B cell (primary cell): ENCODE measurements around the gene ITGB4. TPM values are rescaled to one million over a fixed set of nuclear protein-coding genes. Genes with fewer than 3 reads are reported as not detected.

Experiments
- ATAC-seq: fragments of 200-7000 bp; cut with Tn5 transposase; one replicate; pipeline ENCODE4 v1.10.0; 2021; ENCODE audit warnings: low read depth, mild to moderate bottlenecking, moderate number of reproducible peaks, moderate library complexity
- CTCF ChIA-PET: fragments of 350-600 bp; sonication (Branson Sonifier 250); formaldehyde crosslinking; loops from one replicate; lab custom pipeline; 2021; ENCODE audit warnings: antibody characterized with exemption, inconsistent platforms; lab: Charles Lee
- POLR2A ChIA-PET: fragments of 350-600 bp; sonication (Branson Sonifier 250); formaldehyde crosslinking; loops from one replicate; lab custom pipeline; 2021; ENCODE audit warnings: antibody characterized with exemption; lab: Charles Lee
- DNase-seq: peaks from one replicate; pipeline ENCODE4 v3.0.0; 2013
- H2AFZ ChIP-seq: 2 replicates; pipeline ENCODE4 v1.6.1; 2012; ENCODE audit warnings: mild to moderate bottlenecking, low read depth, low read length; ENCODE audit not compliant: insufficient read depth, poor library complexity, severe bottlenecking
- H3K27ac ChIP-seq, 2 donors: 1 replicate in 1 of 2; 2 replicates in 1 of 2; pipeline ENCODE4 v1.5.1; 2012 to 2013; ENCODE audit warnings: low read length in 2 of 2, mild to moderate bottlenecking in 2 of 2, moderate library complexity in 1 of 2
- H3K27me3 ChIP-seq, 4 experiments: fragments of 200-600 bp in 1 of 4; sonication (generic) in 1 of 4; replicated peaks in 1 of 4; 1 replicate in 2 of 4; 2 replicates in 2 of 4; pipeline versions ENCODE4 v1.6.1 to v1.7.0; 2013 to 2016; ENCODE audit warnings: low read length in 3 of 4, mild to moderate bottlenecking in 2 of 4, mixed read lengths in 1 of 4, moderate library complexity in 1 of 4; ENCODE audit not compliant: insufficient read depth in 4 of 4, control insufficient read depth in 3 of 4; ENCODE audit errors: control extremely low read depth in 1 of 4
- H3K36me3 ChIP-seq, 2 experiments: replicated peaks in 1 of 2; 1 replicate in 1 of 2; 2 replicates in 1 of 2; pipeline versions ENCODE4 v1.6.1 to v1.7.1; 2013; ENCODE audit warnings: low read length in 1 of 2; ENCODE audit not compliant: insufficient read depth in 2 of 2, control insufficient read depth in 1 of 2; ENCODE audit errors: control extremely low read depth in 1 of 2, extremely low read depth in 1 of 2
- H3K4me1 ChIP-seq, 2 donors: fragments of 200-600 bp in 1 of 2; sonication (generic) in 1 of 2; 1 replicate in 1 of 2; 2 replicates in 1 of 2; pipeline versions ENCODE4 v1.5.1 to v1.6.1; 2013 to 2017; ENCODE audit warnings: low read length in 2 of 2; ENCODE audit not compliant: control insufficient read depth in 2 of 2, insufficient read depth in 2 of 2
- H3K4me2 ChIP-seq: replicated peaks from 2 replicates; pipeline ENCODE3; 2012; ENCODE audit warnings: mild to moderate bottlenecking, low read depth, low read length; ENCODE audit not compliant: poor library complexity, severe bottlenecking
- H3K4me3 ChIP-seq, 5 experiments: fragments of 200-600 bp in 1 of 5; sonication (generic) in 1 of 5; 1 replicate in 3 of 5; 2 replicates in 2 of 5; pipeline versions ENCODE4 v1.5.1 to v1.7.0; 2011 to 2016; ENCODE audit warnings: low read length in 4 of 5, mild to moderate bottlenecking in 4 of 5, low read depth in 2 of 5, control low read depth in 1 of 5, moderate library complexity in 1 of 5; ENCODE audit not compliant: insufficient read depth in 1 of 5; ENCODE audit errors: control extremely low read depth in 1 of 5, extremely low read depth in 1 of 5
- H3K79me2 ChIP-seq: fragments of 200-600 bp; sonication (generic); one replicate; pipeline ENCODE4 v1.6.0; 2016; ENCODE audit warnings: low read length; ENCODE audit not compliant: control insufficient read depth, insufficient read depth
- H3K9ac ChIP-seq: fragments of 200-600 bp; sonication (generic); 2 replicates; pipeline ENCODE4 v1.6.1; 2017; ENCODE audit warnings: mild to moderate bottlenecking, low read length, moderate library complexity
- H3K9me3 ChIP-seq, 3 donors: one replicate each; pipeline versions ENCODE4 v1.6.1 to v1.7.1; 2013; ENCODE audit warnings: low read length in 2 of 3; ENCODE audit not compliant: control insufficient read depth in 2 of 3, insufficient read depth in 1 of 3; ENCODE audit errors: control extremely low read depth in 1 of 3
- H4K20me1 ChIP-seq: 2 replicates; pipeline ENCODE4 v1.6.0; 2012; ENCODE audit warnings: mild to moderate bottlenecking, low read length; ENCODE audit not compliant: insufficient read depth, control insufficient read depth, poor library complexity, severe bottlenecking
- H3K27ac Mint-ChIP-seq: one replicate; pipeline ENCODE4 v1.8.0; 2021; ENCODE audit warnings: mixed read lengths
- H3K27me3 Mint-ChIP-seq: one replicate; pipeline ENCODE4 v1.8.0; 2021; ENCODE audit warnings: mixed read lengths
- H3K4me1 Mint-ChIP-seq: one replicate; pipeline ENCODE4 v1.8.0; 2021; ENCODE audit warnings: mixed read lengths
- H3K4me3 Mint-ChIP-seq: one replicate; pipeline ENCODE4 v1.8.0; 2021; ENCODE audit warnings: mixed read lengths
- H3K9me3 Mint-ChIP-seq: one replicate; pipeline ENCODE4 v1.8.0; 2022; ENCODE audit warnings: mixed read lengths; ENCODE audit not compliant: insufficient read depth
- CTCF ChIP-seq: fragments of 200-600 bp; IDR thresholded peaks from one replicate; pipeline ENCODE4 v1.8.0; 2022; ENCODE audit warnings: antibody characterized with exemption, mild to moderate bottlenecking
- EZH2 ChIP-seq: IDR thresholded peaks from 2 replicates; pipeline ENCODE4 v1.6.1; 2012; ENCODE audit warnings: borderline replicate concordance, low read depth, mild to moderate bottlenecking, moderate library complexity, low read length; ENCODE audit not compliant: insufficient read depth, poor library complexity, severe bottlenecking
- WGBS: methylation state at CpG from one replicate; pipeline ENCODE4 v1.1.5; 2013; ENCODE audit warnings: missing lambda C conversion rate; ENCODE audit not compliant: insufficient coverage; 5-methylcytosine and 5-hydroxymethylcytosine counted together
- intact Hi-C: fragments of 100-400 bp; cut with micrococcal nuclease; formaldehyde crosslinking; loops from one replicate; pipeline ENCODE4 v1.10.0; 2022
- polyA plus RNA-seq: library from polyadenylated mRNA; depleted of rRNA; stranded (reverse); fragments of >200 nt; gene quantifications from 2 replicates; pipeline ENCODE4 v1.2.3, GENCODE V29; 2012
- total RNA-seq, 2 donors: library from RNA; stranded (reverse); fragments of 120-200 nt in 1 of 2; gene quantifications; 1 replicate in 1 of 2; 2 replicates in 1 of 2; pipeline versions ENCODE4 v1.2.3 to v1.2.4, GENCODE V29; 2013 to 2022

Gene ITGB4
- total and polyA plus RNA-seq, 2 donors (not counting 1 experiment from before 2014, with no cell fraction given): 0.12 to 0.81 TPM

GRCh38 chr17:75750661-75751423 is 29.6 kb downstream of the ITGB4 start:
- Histone ChIP-seq H3K4me2 (no peak overlapping the region), H2AFZ (no peak overlapping the region), H3K79me2 (no peaks in the 10 kb centered on the region), H3K9ac (no peak overlapping the region), H3K4me3 (no peak overlapping the region), H4K20me1 (no peaks in the 10 kb centered on the region), H3K4me1 (peaks cover 9 to 34% of the 10 kb centered on the region in 2 donors), H3K27me3 (no peaks in the 10 kb centered on the region), H3K36me3 (no peaks in the 10 kb centered on the region), H3K27ac (no peak overlapping the region), H3K9me3 (no peaks in the 10 kb centered on the region)
- Mint-ChIP-seq H3K4me1 (peaks cover 24% of the 10 kb centered on the region), H3K4me3 (no peak overlapping the region), H3K27ac (no peak overlapping the region), H3K9me3 (no peaks in the 10 kb centered on the region), H3K27me3 (peaks cover 4% of the 10 kb centered on the region)
- intact Hi-C loops: loop anchor here (1.0 to 10.0 kb wide), 2 partner anchors 254 to 325 kb away; partner anchors contain the start of gene CDK3
- ChIA-PET POLR2A (interaction anchor here (1.2 to 1.4 kb wide), 3 partner anchors 33 to 149 kb away, joined by 3 to 6 read pairs (median 5); partner anchors contain the start of gene SMIM5), CTCF (interaction anchor here (0.5 to 8.2 kb wide), 25 partner anchors 9 to 298 kb away, joined by 3 to 389 read pairs (median 5); partner anchors contain the start of genes GALK1, SMIM5 and TSEN54)
- no peak for ATAC-seq
- peak; percentile 37 for DNase-seq
- 89% methylated on average over 21 of the region's 23 CpGs for WGBS
- TF ChIP-seq CTCF (no peak), EZH2 (no peak)
